Inflammatory macrophage treated with lipopolysaccharide for 1 hour (primary cell): Measurements from ENCODE around the gene GAA.
A peak's percentile ranks its signal among the peaks of the same experiment; 100 is the strongest.

ENCODE experiments used
- DNase-seq, 2 donors: peaks; one replicate each; pipeline ENCODE4 v3.0.0-alpha.2; 2020 to 2022

Gene GAA

GRCh38 chr17:80118601-80119270, 17.4 kb downstream of the GAA start:
- no peak for DNase-seq

- no peak for DNase-seq
These were observed 17.9 kb downstream of the GAA start for GRCh38 chr17:80119271-80119791.

- DNase-seq: no peak
These were observed 18.5 kb downstream of the GAA start for GRCh38 chr17:80119839-80120238.

GRCh38 chr17:80122026-80122575, 20.7 kb downstream of the GAA start:
- DNase-seq: no peak

GRCh38 chr17:80122926-80123505, 21.6 kb downstream of the GAA start:
- no peak for DNase-seq

- DNase-seq: no peak
These were observed 22.4 kb downstream of the GAA start for GRCh38 chr17:80123791-80124190.

- no peak for DNase-seq
These were observed 23.1 kb downstream of the GAA start for GRCh38 chr17:80124351-80124981.

GRCh38 chr17:80125656-80126448, 24.5 kb downstream of the GAA start:
- no peak for DNase-seq

GRCh38 chr17:80126449-80126715, 25.0 kb downstream of the GAA start:
- no peak for DNase-seq

- no peak for DNase-seq
These were observed 27.7 kb downstream of the GAA start for GRCh38 chr17:80129006-80129565.

GRCh38 chr17:80130992-80131391, 29.6 kb downstream of the GAA start:
- no peak for DNase-seq

- DNase-seq: no peak
These were observed 31.7 kb downstream of the GAA start for GRCh38 chr17:80132906-80133625.

- no peak for DNase-seq
These were observed 32.2 kb downstream of the GAA start for GRCh38 chr17:80133626-80133970.

GRCh38 chr17:80137131-80137530, 35.8 kb downstream of the GAA start:
- no peak for DNase-seq

- no peak for DNase-seq
These were observed 37.6 kb downstream of the GAA start for GRCh38 chr17:80138856-80139426.

- DNase-seq: no peak
These were observed 40.2 kb downstream of the GAA start for GRCh38 chr17:80141463-80142165.

- DNase-seq: no peak
These were observed 41.5 kb downstream of the GAA start for GRCh38 chr17:80142929-80143328.

- peak; percentile 4 to 10 for DNase-seq
These were observed 44.0 kb downstream of the GAA start for GRCh38 chr17:80145076-80146075.

GRCh38 chr17:80146121-80147034, 45.0 kb downstream of the GAA start:
- peak; percentile 19 to 23 for DNase-seq
